Ishikawa (cell line): ENCODE results near the gene TMEM86A.

ENCODE experiments used
- CEBPB ChIP-seq: IDR thresholded peaks from 2 replicates; pipeline ENCODE4 v1.6.1; 2012
- CREB1 ChIP-seq: IDR thresholded peaks from 2 replicates; pipeline ENCODE4 v1.6.1; 2012; ENCODE audit warnings: low read depth
- EGR1 ChIP-seq: IDR thresholded peaks from 2 replicates; pipeline ENCODE4 v1.6.1; 2012
- EP300 ChIP-seq: IDR thresholded peaks from 2 replicates; pipeline ENCODE4 v1.6.1; 2012; ENCODE audit warnings: borderline replicate concordance
- FOXM1 ChIP-seq: IDR thresholded peaks from 2 replicates; pipeline ENCODE4 v1.6.1; 2012; ENCODE audit warnings: low read depth, borderline replicate concordance
- NFIC ChIP-seq: IDR thresholded peaks from 2 replicates; pipeline ENCODE4 v1.6.1; 2012
- RAD21 ChIP-seq: IDR thresholded peaks from 2 replicates; pipeline ENCODE4 v1.6.1; 2012; ENCODE audit warnings: low read depth
- TAF1 ChIP-seq: IDR thresholded peaks from 2 replicates; pipeline ENCODE4 v1.6.1; 2012; ENCODE audit warnings: low read depth, mild to moderate bottlenecking
- TCF12 ChIP-seq: IDR thresholded peaks from 2 replicates; pipeline ENCODE4 v1.6.1; 2012; ENCODE audit warnings: low read depth
- TEAD4 ChIP-seq: IDR thresholded peaks from 2 replicates; pipeline ENCODE4 v1.6.1; 2012
- YY1 ChIP-seq: IDR thresholded peaks from 2 replicates; pipeline ENCODE4 v1.6.1; 2012; ENCODE audit warnings: low read depth
- ZBTB7A ChIP-seq: IDR thresholded peaks from 2 replicates; pipeline ENCODE4 v1.6.1; 2012; ENCODE audit warnings: low read depth
- TF ChIP-seq, protein P1 (sequence below): IDR thresholded peaks from 2 replicates; pipeline ENCODE4 v1.6.1; 2012; ENCODE audit warnings: low read depth, mild to moderate bottlenecking
- TF ChIP-seq, protein P2 (sequence below): IDR thresholded peaks from 2 replicates; pipeline ENCODE4 v1.6.1; 2012
- TF ChIP-seq, protein P3 (sequence below): IDR thresholded peaks from 2 replicates; pipeline ENCODE4 v1.6.1; 2012

Gene TMEM86A

DNA sequence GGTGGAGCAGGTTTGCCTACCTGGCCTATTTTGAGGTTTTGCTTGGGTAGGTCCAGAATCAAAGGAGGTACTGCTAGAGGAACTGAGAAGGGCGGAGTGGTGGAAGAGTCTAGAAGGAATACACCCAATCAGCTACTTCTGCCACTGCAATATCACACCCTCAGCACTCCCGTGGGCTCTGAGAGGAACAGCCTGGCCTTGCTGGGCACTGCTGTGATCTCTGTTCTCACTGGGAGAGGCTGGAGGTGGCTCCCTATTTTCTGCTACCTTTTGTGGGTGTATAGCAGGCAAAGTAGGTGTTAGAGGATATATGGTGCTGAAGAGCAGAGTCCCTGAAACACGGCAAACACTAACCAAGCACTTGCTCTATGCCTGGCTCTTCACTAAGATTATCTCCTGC lies 52.4 kb downstream of the TMEM86A start:
- TF ChIP-seq CREB1: no peak
- TF ChIP-seq TAF1: no peak
- TF ChIP-seq, protein P1, sequence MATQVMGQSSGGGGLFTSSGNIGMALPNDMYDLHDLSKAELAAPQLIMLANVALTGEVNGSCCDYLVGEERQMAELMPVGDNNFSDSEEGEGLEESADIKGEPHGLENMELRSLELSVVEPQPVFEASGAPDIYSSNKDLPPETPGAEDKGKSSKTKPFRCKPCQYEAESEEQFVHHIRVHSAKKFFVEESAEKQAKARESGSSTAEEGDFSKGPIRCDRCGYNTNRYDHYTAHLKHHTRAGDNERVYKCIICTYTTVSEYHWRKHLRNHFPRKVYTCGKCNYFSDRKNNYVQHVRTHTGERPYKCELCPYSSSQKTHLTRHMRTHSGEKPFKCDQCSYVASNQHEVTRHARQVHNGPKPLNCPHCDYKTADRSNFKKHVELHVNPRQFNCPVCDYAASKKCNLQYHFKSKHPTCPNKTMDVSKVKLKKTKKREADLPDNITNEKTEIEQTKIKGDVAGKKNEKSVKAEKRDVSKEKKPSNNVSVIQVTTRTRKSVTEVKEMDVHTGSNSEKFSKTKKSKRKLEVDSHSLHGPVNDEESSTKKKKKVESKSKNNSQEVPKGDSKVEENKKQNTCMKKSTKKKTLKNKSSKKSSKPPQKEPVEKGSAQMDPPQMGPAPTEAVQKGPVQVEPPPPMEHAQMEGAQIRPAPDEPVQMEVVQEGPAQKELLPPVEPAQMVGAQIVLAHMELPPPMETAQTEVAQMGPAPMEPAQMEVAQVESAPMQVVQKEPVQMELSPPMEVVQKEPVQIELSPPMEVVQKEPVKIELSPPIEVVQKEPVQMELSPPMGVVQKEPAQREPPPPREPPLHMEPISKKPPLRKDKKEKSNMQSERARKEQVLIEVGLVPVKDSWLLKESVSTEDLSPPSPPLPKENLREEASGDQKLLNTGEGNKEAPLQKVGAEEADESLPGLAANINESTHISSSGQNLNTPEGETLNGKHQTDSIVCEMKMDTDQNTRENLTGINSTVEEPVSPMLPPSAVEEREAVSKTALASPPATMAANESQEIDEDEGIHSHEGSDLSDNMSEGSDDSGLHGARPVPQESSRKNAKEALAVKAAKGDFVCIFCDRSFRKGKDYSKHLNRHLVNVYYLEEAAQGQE: no peak
- no peak for TF ChIP-seq TCF12
- TF ChIP-seq FOXM1: no peak
- no peak for TF ChIP-seq ZBTB7A
- no peak for TF ChIP-seq EP300
- TF ChIP-seq, protein P2, sequence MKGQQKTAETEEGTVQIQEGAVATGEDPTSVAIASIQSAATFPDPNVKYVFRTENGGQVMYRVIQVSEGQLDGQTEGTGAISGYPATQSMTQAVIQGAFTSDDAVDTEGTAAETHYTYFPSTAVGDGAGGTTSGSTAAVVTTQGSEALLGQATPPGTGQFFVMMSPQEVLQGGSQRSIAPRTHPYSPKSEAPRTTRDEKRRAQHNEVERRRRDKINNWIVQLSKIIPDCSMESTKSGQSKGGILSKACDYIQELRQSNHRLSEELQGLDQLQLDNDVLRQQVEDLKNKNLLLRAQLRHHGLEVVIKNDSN: no peak
- TF ChIP-seq CEBPB: no peak
- TF ChIP-seq, protein P3, sequence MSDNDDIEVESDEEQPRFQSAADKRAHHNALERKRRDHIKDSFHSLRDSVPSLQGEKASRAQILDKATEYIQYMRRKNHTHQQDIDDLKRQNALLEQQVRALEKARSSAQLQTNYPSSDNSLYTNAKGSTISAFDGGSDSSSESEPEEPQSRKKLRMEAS: no peak
- no peak for TF ChIP-seq TEAD4
- no peak for TF ChIP-seq EGR1
- no peak for TF ChIP-seq RAD21
- no peak for TF ChIP-seq NFIC
- no peak for TF ChIP-seq YY1

DNA sequence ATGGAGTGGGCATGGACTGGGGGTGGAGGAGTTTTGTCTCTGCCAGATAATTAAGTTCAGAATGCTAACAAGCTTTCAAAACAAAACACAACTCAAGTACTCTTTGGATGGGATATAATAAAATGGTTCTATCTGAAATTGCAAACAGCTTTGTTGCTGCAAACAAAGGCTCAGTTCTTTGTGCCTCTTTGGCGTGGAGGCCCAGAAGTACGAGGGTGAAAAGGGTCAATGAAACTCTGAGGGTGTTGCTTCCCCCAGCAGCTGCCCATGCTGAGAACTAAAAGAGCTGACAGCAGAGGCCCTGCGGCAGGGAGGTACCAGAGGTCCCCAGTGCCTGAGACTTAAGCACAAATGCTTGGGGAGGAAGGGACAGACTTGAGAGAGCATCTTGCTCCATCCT lies 53.9 kb downstream of the TMEM86A start:
- TF ChIP-seq EGR1 (no peak), EP300 (no peak), TAF1 (no peak)
- TF ChIP-seq, protein P1: no peak

DNA sequence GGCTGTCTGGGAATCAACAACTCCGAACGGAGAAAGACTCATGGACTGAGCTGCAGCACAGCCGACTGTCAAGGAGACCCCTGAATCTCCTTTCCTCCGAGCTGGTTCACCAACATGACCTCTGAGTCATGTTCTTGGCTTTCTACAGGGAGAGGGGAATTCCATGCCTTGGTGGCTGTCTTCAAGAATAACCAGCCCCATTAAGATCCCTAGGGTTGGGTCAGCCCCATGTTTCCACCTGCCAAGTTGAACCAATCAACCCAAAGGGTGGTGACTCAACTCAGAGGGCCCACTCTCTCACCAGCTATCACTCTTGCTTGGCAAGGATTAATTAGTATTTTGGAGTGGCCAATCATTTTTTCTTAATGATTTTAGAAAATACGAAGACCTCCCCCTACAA lies 55.7 kb downstream of the TMEM86A start:
- TF ChIP-seq EP300 (no peak), RAD21 (no peak), YY1 (no peak), TAF1 (no peak), NFIC (no peak), CEBPB (no peak), FOXM1 (no peak), TCF12 (no peak), EGR1 (no peak), TEAD4 (no peak), ZBTB7A (no peak), CREB1 (no peak)
- TF ChIP-seq, protein P2: no peak
- TF ChIP-seq, protein P1: no peak
- TF ChIP-seq, protein P3: no peak
